OCI-LY7 (cell line): ENCODE measurements around the gene PINK1. TPM values are rescaled to one million over a fixed set of nuclear protein-coding genes. Genes with fewer than 3 reads are reported as not detected.

Experiments used
- BruUV-seq: library from RNA; stranded (reverse); fragments of 400-500 nt; replicated peaks from 2 replicates; lab custom pipeline; 2021; lab: Mats Ljungman, UMichigan
- CTCF ChIA-PET: fragments of 300-600 bp; sonication (Branson Sonifier 250); formaldehyde crosslinking; loops from one replicate; lab custom pipeline; 2022; ENCODE audit warnings: antibody characterized with exemption; ENCODE audit not compliant: unreplicated experiment; lab: Charles Lee
- POLR2A ChIA-PET: fragments of 300-600 bp; sonication (Branson Sonifier 250); formaldehyde crosslinking; loops from one replicate; lab custom pipeline; 2022; ENCODE audit warnings: antibody characterized with exemption; lab: Charles Lee
- DNase-seq: peaks from one replicate; pipeline ENCODE4 v3.0.0-alpha.2; 2015; ENCODE audit warnings: low spot score
- H2AFZ ChIP-seq: fragments of 200-600 bp; sonication (generic), shearing (Covaris generic); 2 replicates; pipeline ENCODE4 v1.6.1; 2014; ENCODE audit warnings: mild to moderate bottlenecking, antibody characterized with exemption, low read length, moderate library complexity
- H3K27ac ChIP-seq: fragments of 200-600 bp; sonication (generic); 2 replicates; pipeline ENCODE4 v1.5.1; 2014; ENCODE audit warnings: mixed run types, low read depth, mild to moderate bottlenecking, moderate library complexity, low read length, inconsistent platforms; ENCODE audit not compliant: poor library complexity, severe bottlenecking
- H3K36me3 ChIP-seq: fragments of 200-600 bp; sonication (generic); 2 replicates; pipeline ENCODE4 v1.6.1; 2014; ENCODE audit warnings: mild to moderate bottlenecking, antibody characterized with exemption, low read length, moderate library complexity, mixed read lengths; ENCODE audit not compliant: insufficient read depth
- H3K4me1 ChIP-seq: fragments of 200-600 bp; sonication (generic); 2 replicates; pipeline ENCODE4 v1.5.1; 2014; ENCODE audit warnings: mild to moderate bottlenecking, low read length; ENCODE audit not compliant: insufficient read depth, poor library complexity, severe bottlenecking
- H3K4me2 ChIP-seq: fragments of 200-600 bp; sonication (generic); 2 replicates; pipeline ENCODE4 v1.6.1; 2014; ENCODE audit warnings: mild to moderate bottlenecking, low read length
- H3K4me3 ChIP-seq: fragments of 200-600 bp; sonication (generic); 2 replicates; pipeline ENCODE4 v1.5.1; 2014; ENCODE audit warnings: mild to moderate bottlenecking, low read depth, low read length; ENCODE audit not compliant: poor library complexity, severe bottlenecking
- H3K79me2 ChIP-seq: fragments of 200-600 bp; sonication (generic); 2 replicates; pipeline ENCODE4 v1.6.1; 2016; ENCODE audit warnings: low read depth, mild to moderate bottlenecking, low read length, moderate library complexity, mixed read lengths; ENCODE audit not compliant: insufficient read depth
- H3K9me2 ChIP-seq: fragments of 200-600 bp; sonication (generic); 2 replicates; pipeline ENCODE4 v1.6.1; 2016; ENCODE audit warnings: mild to moderate bottlenecking, low read length, mixed read lengths; ENCODE audit not compliant: insufficient read depth
- H3K9me3 ChIP-seq: fragments of 200-600 bp; sonication (generic); 2 replicates; pipeline ENCODE4 v1.6.1; 2014; ENCODE audit warnings: mild to moderate bottlenecking, mixed run types, low read length, mixed read lengths
- H4K20me1 ChIP-seq: fragments of 200-600 bp; sonication (generic); 2 replicates; pipeline ENCODE4 v1.6.1; 2014; ENCODE audit warnings: mild to moderate bottlenecking, antibody characterized with exemption, low read length, moderate library complexity, mixed read lengths; ENCODE audit not compliant: insufficient read depth
- EZH2phosphoT487 ChIP-seq: fragments of 200-600 bp; sonication (generic); IDR thresholded peaks from 2 replicates; pipeline ENCODE4 v1.6.1; 2018; ENCODE audit warnings: low read depth, borderline replicate concordance, mild to moderate bottlenecking, mixed run types, antibody characterized with exemption, low read length, moderate library complexity, mixed read lengths
- intact Hi-C: fragments of 100-400 bp; cut with micrococcal nuclease; formaldehyde crosslinking; loops from one replicate; pipeline ENCODE4 v1.10.0; 2022; ENCODE audit not compliant: unreplicated experiment
- total RNA-seq, 2 experiments: library from RNA; depleted of rRNA in 1 of 2; stranded (reverse); fragments of >200 nt in 1 of 2; shearing (Covaris generic) in 1 of 2; gene quantifications; 2 replicates each; pipeline ENCODE4 v1.2.3, GENCODE V29; 2014 to 2022
- TF ChIP-seq, protein P1 (sequence below): fragments of 200-600 bp; sonication (generic); conservative IDR thresholded peaks from 2 replicates; pipeline ENCODE4 v1.5.1; 2014; ENCODE audit warnings: mild to moderate bottlenecking, antibody characterized with exemption, low read length, moderate library complexity, mixed read lengths

PINK1 gene
- total RNA-seq, 2 experiments from 2014 or later, result 8.9 to 13.4 TPM

DNA sequence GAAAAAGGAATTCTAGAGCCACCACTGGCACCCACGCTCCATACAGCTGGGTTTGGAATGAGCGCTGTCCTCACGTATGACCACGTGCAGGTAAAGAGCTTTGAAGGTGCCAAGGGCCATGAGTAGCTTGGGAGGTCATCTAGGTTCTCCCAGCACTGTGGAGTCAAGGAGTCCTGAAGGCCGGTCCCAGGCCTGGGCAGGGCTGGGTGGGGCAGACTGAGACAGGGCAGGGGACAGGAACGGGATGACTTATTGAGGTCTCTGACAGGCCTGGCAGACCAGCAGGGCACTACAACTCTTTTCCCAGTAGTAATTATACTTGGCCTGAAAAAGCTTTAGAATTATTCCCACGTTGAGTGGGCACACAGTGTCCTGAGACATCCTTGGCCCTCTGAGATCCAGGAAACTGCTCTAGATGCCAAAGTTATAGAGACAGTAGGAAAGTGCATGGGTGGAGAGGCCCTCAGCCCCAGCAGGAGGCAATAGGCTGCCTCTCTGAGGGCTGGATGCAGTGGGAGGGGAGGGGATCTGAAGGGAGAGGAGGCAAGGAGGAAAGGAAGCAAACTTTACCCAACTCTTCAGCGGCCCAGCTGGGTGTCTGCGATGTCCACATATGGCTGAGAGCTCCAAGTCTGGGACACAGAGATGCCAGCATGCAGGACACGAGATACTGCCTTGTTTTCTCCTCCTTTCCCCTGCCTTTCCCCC lies 46.2 kb upstream of the PINK1 start:
- CTCF ChIA-PET, result interaction anchor here (0.6 kb wide), 1 partner anchor 26 kb away, joined by 3 read pairs; no protein-coding TSS in a partner anchor
- Histone ChIP-seq H3K27ac (no peak overlapping the region), H4K20me1 (no peaks in the 10 kb centered on the region), H3K9me2 (no peaks in the 10 kb centered on the region), H2AFZ (no peak overlapping the region), H3K4me3 (no peak overlapping the region), H3K4me2 (no peak overlapping the region), H3K9me3 (no peaks in the 10 kb centered on the region), H3K79me2 (no peaks in the 10 kb centered on the region), H3K36me3 (no peaks in the 10 kb centered on the region), H3K4me1 (no peaks in the 10 kb centered on the region)
- POLR2A ChIA-PET, result no interaction called here
- no TSS peak for BruUV-seq
- DNase-seq, result no peak
- no peak for TF ChIP-seq EZH2phosphoT487
- TF ChIP-seq, protein P1, sequence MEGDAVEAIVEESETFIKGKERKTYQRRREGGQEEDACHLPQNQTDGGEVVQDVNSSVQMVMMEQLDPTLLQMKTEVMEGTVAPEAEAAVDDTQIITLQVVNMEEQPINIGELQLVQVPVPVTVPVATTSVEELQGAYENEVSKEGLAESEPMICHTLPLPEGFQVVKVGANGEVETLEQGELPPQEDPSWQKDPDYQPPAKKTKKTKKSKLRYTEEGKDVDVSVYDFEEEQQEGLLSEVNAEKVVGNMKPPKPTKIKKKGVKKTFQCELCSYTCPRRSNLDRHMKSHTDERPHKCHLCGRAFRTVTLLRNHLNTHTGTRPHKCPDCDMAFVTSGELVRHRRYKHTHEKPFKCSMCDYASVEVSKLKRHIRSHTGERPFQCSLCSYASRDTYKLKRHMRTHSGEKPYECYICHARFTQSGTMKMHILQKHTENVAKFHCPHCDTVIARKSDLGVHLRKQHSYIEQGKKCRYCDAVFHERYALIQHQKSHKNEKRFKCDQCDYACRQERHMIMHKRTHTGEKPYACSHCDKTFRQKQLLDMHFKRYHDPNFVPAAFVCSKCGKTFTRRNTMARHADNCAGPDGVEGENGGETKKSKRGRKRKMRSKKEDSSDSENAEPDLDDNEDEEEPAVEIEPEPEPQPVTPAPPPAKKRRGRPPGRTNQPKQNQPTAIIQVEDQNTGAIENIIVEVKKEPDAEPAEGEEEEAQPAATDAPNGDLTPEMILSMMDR, result no peak
- intact Hi-C loops, result no loop called here

DNA sequence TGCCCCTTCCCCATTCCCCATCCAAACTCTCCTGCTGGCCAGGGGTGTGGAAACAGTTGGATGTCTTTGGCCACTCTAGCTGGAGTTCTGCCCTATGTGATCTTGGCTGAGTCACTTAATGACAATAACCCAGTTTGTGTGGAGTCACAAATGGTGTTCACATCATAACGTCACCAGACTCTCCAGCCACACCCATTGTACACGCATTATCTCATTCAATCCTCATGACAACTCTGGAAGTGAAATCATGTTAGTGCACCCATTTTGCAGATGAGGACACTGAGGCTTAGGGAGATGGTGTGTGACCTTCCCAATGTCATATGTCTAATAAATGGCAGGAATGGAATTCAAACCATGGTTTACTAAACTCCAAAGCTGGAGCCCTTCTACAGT lies 45.6 kb upstream of the PINK1 start:
- Histone ChIP-seq H3K9me2 (no peaks in the 10 kb centered on the region), H3K27ac (no peak overlapping the region), H3K36me3 (no peaks in the 10 kb centered on the region), H4K20me1 (no peaks in the 10 kb centered on the region), H3K9me3 (no peaks in the 10 kb centered on the region), H3K79me2 (no peaks in the 10 kb centered on the region), H3K4me1 (no peaks in the 10 kb centered on the region), H3K4me3 (no peak overlapping the region), H3K4me2 (no peak overlapping the region), H2AFZ (no peak overlapping the region)
- BruUV-seq, result no TSS peak
- no peak for DNase-seq
- TF ChIP-seq, protein P1, result no peak
- no peak for TF ChIP-seq EZH2phosphoT487
- intact Hi-C loops, result no loop called here
- ChIA-PET CTCF (interaction anchor here (0.6 kb wide), 1 partner anchor 26 kb away, joined by 3 read pairs; no protein-coding TSS in a partner anchor), POLR2A (no interaction called here)

DNA sequence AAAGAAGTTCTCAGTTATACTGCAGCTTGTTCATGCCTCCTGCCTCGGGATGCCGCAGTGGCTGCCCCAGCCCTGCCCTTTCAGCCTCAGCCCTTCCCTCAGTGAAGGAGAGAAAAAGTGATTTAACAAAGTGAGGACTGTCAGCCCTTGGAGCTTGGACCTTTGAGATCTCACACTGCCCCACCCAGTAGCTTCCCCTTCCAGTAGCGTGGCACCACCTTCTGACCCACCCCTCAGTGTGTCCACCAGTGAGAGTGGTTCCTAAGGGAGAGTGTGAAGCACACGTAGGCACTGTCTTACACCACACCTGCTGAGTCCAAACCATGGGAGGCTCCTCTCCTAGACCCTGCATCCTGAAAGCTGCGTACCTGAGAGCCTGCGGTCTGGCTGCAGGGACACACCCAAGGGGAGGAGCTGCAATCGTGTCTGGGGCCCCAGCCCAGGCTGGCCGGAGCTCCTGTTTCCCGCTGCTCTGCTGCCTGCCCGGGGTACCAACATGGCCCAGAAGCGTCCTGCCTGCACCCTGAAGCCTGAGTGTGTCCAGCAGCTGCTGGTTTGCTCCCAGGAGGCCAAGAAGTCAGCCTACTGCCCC lies 44.5 kb upstream of the PINK1 start, which contains the start of gene CDA:
Gene CDA (plus strand): TSS at position 464 of the 592 bp plus-strand sequence. CDS start 33 bp downstream, at position 497.
- CTCF ChIA-PET, result no interaction called here

More for the DNA sequence above, 44.5 kb upstream of the PINK1 start, which contains the start of gene CDA:
- Histone ChIP-seq H3K27ac (no peak within 1 kb of the TSS), H3K9me3 (no peaks in the 10 kb centered on the region), H3K36me3 (no peaks in the 10 kb centered on the region), H3K4me3 (no peak within 1 kb of the TSS), H2AFZ (no peak within 1 kb of the TSS), H3K4me1 (peaks cover 4% of the 10 kb centered on the region), H4K20me1 (no peaks in the 10 kb centered on the region), H3K4me2 (no peak within 1 kb of the TSS), H3K9me2 (no peaks in the 10 kb centered on the region), H3K79me2 (no peaks in the 10 kb centered on the region)
- DNase-seq, result no peak
- no peak for TF ChIP-seq EZH2phosphoT487
- TF ChIP-seq, protein P1, result no peak
- POLR2A ChIA-PET, result no interaction called here
- no TSS peak for BruUV-seq
- intact Hi-C loops, result no loop called here
